Suppressor macrophage treated with lipopolysaccharide for 4 hours (primary cell): Measurements from ENCODE around the gene RBMS3.
"Not testable (repeated sequence)": the region's sequence is repeated elsewhere in the genome, so short reads cannot be mapped to it uniquely, and the experiment has no call there.

Experiments used
- DNase-seq: peaks from one replicate; pipeline ENCODE4 v3.0.0-alpha.2; 2020

RBMS3 gene

DNA sequence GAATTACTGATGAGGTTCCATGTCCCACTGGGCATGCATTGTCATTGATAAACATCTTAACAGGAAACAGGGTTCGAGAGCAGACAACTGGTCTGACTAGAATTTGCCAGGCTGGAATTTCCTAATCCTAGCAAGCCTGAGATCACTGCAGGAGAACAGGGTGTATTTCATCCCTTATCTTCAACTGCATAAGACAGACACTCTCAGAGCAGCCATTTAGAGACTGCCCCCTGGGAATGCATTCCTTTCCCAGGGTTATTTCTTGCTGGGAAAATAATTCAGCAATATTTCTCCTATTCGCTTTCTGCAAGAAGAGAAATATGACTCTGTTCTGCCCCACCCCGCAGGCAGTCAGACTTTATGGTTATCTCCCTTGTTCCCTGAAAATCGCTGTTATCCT is 113.1 kb downstream of the RBMS3 start:
- DNase-seq, result not testable (repeated sequence)

- no peak for DNase-seq
Observed at GRCh38 chr3:29397406-29397805, 116.5 kb downstream of the RBMS3 start.

- no peak for DNase-seq
Observed at GRCh38 chr3:29398787-29399186, 117.9 kb downstream of the RBMS3 start.

DNA sequence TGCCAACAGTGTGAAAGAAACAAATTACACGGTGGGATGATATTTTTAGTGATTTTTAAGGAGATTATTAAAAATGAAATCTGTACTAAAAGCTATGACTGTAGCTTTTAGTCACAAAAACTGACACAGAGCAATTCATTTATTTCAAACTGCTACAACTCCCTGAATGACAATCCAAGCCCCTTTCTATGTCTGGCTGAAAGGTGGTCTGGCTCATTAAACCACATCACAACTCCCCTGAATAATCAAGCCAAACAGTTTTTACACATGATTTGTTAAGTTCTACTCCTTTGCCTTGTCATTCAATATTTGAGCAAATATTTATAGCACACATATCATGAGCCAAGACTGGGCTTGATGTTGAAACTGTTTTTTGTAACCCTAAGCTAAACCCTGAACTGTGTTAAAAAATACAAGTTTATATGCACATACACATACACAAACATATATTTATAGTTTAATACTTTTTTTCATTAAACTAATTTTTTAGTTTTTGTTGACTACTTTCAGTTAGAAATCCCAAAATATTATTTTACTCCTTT is 125.5 kb downstream of the RBMS3 start:
- no peak for DNase-seq

GRCh38 chr3:29408676-29409075 is 127.8 kb downstream of the RBMS3 start:
- no peak for DNase-seq

GRCh38 chr3:29409409-29409808 is 128.5 kb downstream of the RBMS3 start:
- DNase-seq, result no peak

- no peak for DNase-seq
Observed at GRCh38 chr3:29410220-29410619, 129.3 kb downstream of the RBMS3 start.

DNA sequence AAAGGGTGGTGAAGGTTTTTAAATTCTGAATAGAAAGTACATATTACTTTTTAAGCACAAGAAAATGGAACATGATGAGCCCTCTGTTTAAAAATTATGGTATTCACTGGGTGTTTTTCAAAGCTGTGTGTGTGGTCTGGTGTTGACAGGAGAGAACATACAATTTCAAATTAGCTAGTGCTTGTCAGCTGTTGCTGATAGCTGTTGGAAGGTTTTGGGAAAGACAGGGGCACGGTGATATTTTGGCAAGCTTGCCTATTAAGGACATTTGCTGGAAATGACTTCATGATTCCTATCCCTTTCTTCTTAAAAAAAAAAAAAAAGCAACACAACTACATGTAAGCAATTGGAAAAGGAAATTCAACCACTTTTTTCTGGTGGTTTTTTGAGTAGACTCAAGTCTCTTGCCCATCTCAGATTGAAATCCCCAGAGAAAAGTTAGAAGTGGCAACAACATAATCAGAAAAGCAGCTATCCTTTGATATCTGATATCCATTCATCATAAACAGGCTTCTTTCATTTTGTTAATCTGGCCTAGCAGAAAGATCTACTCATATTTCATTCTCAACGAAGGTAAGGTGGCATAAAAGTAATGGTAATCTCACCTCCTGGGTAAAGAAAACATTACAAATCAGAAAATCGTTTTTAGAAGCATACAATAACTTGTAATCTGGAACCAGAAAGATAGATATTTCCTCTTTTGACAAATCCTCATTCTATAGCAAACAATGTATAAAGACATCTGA is 130.0 kb downstream of the RBMS3 start:
- DNase-seq, result no peak

DNA sequence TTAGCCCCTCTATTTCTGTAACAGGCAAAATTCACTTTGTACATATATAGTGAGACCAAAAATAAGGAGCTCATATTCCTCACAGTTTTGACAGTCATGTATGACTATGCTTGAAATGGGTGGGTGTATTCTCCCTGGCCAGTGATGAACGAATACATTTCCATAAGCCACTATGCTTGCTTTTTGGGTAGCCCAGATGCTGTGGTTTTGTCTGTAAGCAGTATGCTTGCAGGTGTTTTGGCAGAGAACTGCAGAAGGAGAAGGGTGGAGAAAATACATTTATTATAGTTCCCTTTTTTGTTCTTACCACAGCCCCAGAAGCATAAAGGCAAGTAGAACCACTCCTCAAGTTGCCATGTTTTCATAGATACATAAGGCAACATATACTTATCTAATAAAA is 131.2 kb downstream of the RBMS3 start:
- no peak for DNase-seq

GRCh38 chr3:29414468-29415224 is 133.8 kb downstream of the RBMS3 start:
- DNase-seq, result no peak

GRCh38 chr3:29415482-29416223 is 134.8 kb downstream of the RBMS3 start:
- no peak for DNase-seq

GRCh38 chr3:29416514-29416913 is 135.6 kb downstream of the RBMS3 start:
- DNase-seq, result no peak

DNA sequence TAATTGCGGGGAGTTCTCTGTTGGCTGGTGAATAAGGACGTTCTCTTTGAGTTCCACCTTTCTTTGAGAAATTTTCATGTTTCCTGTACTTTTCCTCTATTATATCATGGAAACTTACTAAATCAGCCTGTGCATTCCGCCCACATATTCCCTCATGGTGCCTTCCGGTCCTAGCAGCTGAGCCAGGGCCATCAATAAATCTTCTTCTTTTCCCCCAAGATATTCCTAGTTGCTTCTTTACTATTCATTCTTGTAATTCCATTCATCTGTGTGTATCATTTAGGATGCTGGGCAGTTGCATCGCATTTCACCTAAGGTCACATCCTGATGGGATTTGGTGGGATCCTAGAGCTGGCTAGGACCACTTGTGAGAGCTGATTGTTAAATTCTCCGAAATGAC is 139.2 kb downstream of the RBMS3 start:
- DNase-seq, result no peak

- DNase-seq, result no peak
Observed at GRCh38 chr3:29426302-29427226, 145.7 kb downstream of the RBMS3 start.

GRCh38 chr3:29427266-29428103 is 146.6 kb downstream of the RBMS3 start:
- DNase-seq, result no peak

DNA sequence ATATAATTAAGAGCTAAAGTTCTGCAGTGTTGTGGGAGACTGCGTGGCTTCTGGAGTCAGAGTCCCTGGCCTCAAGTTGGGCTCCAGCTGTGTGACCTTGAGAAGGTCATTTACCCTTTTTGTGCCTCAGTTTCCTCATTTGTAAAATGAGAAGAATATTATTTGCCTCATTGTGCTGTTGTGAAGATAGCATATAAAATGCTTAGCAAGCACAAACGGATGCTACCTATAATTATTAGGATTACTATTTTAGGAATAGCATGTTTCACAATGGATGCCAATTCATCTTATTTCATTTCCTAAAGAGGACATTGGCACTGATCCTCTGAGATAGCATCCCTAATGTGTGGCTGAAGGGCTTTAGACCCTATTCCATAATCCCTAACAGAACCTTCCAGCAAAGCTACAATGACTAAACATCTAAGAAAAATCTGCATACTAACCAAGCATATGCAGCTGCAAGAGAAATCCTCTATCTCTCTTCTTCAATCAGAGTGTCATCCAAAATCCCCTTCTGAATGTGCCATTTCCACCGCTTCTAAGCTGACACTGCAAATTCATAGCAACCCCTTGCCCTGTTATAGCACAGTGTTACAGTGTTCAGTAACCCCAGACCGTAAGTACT is 148.3 kb downstream of the RBMS3 start:
- DNase-seq, result no peak

DNA sequence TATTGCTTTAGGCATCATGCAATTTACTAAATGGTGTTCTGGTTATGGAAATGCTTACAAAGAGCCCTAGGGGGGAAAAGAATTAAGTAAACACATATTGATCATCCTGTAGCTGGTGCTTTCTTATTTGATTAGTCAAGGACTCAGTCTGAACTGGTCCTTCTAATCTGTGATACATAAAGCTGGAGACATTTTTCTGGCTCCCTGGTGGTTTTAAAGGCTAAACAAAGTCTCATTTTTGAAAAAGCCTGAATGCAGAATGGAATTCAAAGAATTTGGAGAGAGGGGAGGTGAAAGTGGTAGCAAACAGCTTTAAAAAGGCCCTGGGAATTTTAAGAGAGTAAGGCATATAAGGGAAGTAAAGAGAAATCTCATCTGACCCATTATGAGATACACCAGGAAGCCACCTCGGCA is 149.7 kb downstream of the RBMS3 start:
- no peak for DNase-seq

DNA sequence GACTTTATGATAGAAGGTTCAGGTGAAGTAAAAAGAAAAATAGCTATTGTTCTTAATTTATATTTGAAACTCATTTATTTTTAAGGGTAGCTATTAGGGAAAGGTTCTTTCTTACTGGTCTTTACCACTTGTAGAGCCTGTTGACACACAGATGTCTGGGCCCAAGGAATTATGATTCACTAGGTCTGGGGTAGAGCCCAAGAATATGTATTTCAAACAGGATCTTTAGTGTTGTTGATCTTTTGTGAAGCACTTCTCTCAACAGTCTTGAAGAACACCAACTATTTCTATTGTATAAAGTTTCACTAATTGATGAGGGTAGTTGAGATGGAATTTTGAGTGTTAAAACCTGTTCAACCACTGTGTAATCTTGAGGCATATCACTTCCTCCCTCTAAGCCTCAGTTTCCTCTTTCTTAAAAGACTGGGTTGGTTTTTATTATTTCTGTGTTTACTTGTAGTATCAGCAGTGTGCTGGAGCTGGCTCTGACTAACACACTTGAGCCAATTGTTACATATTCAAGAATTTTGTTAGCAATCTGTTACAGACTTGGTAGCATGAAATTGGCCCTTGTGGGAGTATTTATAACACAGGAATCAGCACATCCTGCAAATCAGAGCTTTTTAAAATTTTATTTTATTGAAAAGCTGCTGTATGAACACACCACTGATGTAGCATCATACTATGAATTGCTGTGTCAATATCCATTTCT is 155.9 kb downstream of the RBMS3 start:
- DNase-seq, result no peak

GRCh38 chr3:29438580-29438979 is 157.7 kb downstream of the RBMS3 start:
- DNase-seq, result no peak
